ENCODE measurements around the gene LGALS3BP.

GRCh38 chr17:78924481-78925151 is 55.1 kb downstream of the LGALS3BP start:
- TF ChIP-seq EP300 (IDR thresholded peaks at IDR 0.05) (no peak), CTCF (IDR thresholded peaks at IDR 0.05) (no peak), POLR2A (IDR thresholded peaks at IDR 0.05) (no peak), POLR2AphosphoS5 (IDR thresholded peaks at IDR 0.05) (no peak)
